ENCODE results near the gene TJP1. TPM values are rescaled to one million over a fixed set of nuclear protein-coding genes. Genes with fewer than 3 reads are reported as not detected.

The TJP1 gene
- total RNA-seq, 1 experiment from 2014 or later: 140 TPM

- Histone ChIP-seq H3K9me3 (ENCODE audit: control insufficient read depth, low read depth, low read length) (no peaks in the 10 kb centered on the region), H3K14ac (ENCODE audit: insufficient read depth, low read length) (no peak overlapping the region), H4K8ac (replicated peaks; ENCODE audit: insufficient read length, low read depth, low read length) (no peak overlapping the region), H4K20me1 (ENCODE audit: control insufficient read depth, insufficient read depth, insufficient read length) (no peaks in the 10 kb centered on the region), H3T11ph (ENCODE audit: low read length) (no peak overlapping the region), H2AK5ac (ENCODE audit: insufficient read length, low read length) (no peak overlapping the region), H3K23ac (ENCODE audit: insufficient read length, low read depth, low read length) (no peak overlapping the region), H2BK120ac (ENCODE audit: low read depth, low read length, poor library complexity, severe bottlenecking) (no peak overlapping the region), H3K4ac (ENCODE audit: low read depth, low read length) (no peak overlapping the region), H3K9ac (ENCODE audit: extremely low read depth, insufficient read length, low read length) (no peak overlapping the region), H3K23me2 (ENCODE audit: insufficient read length, low read depth, low read length, poor library complexity, severe bottlenecking) (no peaks in the 10 kb centered on the region), H2AFZ (ENCODE audit: low read length) (no peak overlapping the region), H3K4me1 (ENCODE audit: insufficient read depth, low read length) (no peaks in the 10 kb centered on the region; the same call in 1 of the 2 replicates), H2BK12ac (ENCODE audit: insufficient read length, low read depth, low read length) (no peak overlapping the region), H3K56ac (ENCODE audit: insufficient read length, low read depth, low read length) (no peak overlapping the region), H3K27me3 (ENCODE audit: insufficient read depth, low read length) (no peaks in the 10 kb centered on the region), H3K79me2 (ENCODE audit: insufficient read depth, low read length) (no peaks in the 10 kb centered on the region), H4K5ac (ENCODE audit: insufficient read length, low read depth, low read length) (no peak overlapping the region), H2BK15ac (ENCODE audit: low read depth, low read length) (no peak overlapping the region), H3K4me2 (ENCODE audit: insufficient read depth, insufficient read length, low read length) (no peak overlapping the region), H3K27ac (ENCODE audit: insufficient read length, low read depth, low read length) (no peak overlapping the region), H4K91ac (ENCODE audit: insufficient read length, low read depth, low read length) (no peak overlapping the region), H3K79me1 (ENCODE audit: insufficient read depth, low read depth, low read length, poor library complexity, severe bottlenecking) (peaks cover 7% of the 10 kb centered on the region), H3K18ac (ENCODE audit: insufficient read length, low read depth, low read length) (no peak overlapping the region), H2BK20ac (ENCODE audit: low read depth, low read length, poor library complexity, severe bottlenecking) (no peak overlapping the region), H2BK5ac (ENCODE audit: insufficient read length, low read length) (no peak overlapping the region)
- DNase-seq: no peak
- Mint-ChIP-seq H3K9me3 (no peaks in the 10 kb centered on the region), H3K36me3 (ENCODE audit: insufficient read depth in 1 of 3, low read depth in 3 of 3) (peaks cover 11 to 59% (median 50%) of the 10 kb centered on the region in 3 experiments; a peak in 6 of 7 replicates), H3K27ac (peak overlapping the region; percentile 1 to 83 (median 63); a peak in 5 of 7 replicates), H3K27me3 (ENCODE audit: low read depth) (no peaks in the 10 kb centered on the region), H3K4me3 (no peak overlapping the region), H3K4me1 (peaks cover 38 to 41% of the 10 kb centered on the region in 2 experiments)
- TF ChIP-seq CTCF (conservative IDR thresholded peaks at IDR 0.05): no peak
- no CpG with 5 or more reads among the region's 8 CpGs for WGBS (ENCODE audit: extremely low coverage, insufficient read length, low lambda C conversion rate)
Observed at GRCh38 chr15:29765898-29766527, 56.3 kb downstream of the TJP1 start.
